GM21423 (cell line): ENCODE results near the gene TJP3.

Experiments
- ATAC-seq: cut with Tn5 transposase; IDR thresholded peaks from one replicate; pipeline ENCODE4 v1.9.1; 2021; ENCODE audit warnings: mild to moderate bottlenecking, moderate library complexity; ENCODE audit not compliant: unreplicated experiment

The TJP3 gene

GRCh38 chr19:3710265-3710812 is 2.2 kb downstream of the TJP3 start:
- no peak for ATAC-seq

GRCh38 chr19:3712663-3713611 is 4.8 kb downstream of the TJP3 start:
- no peak for ATAC-seq

- ATAC-seq, result no peak
These were observed 8.0 kb downstream of the TJP3 start for GRCh38 chr19:3716147-3716668.

- no peak for ATAC-seq
These were observed 11.7 kb downstream of the TJP3 start for GRCh38 chr19:3719868-3720267.

GRCh38 chr19:3720349-3720917 is 12.2 kb downstream of the TJP3 start:
- ATAC-seq, result no peak

GRCh38 chr19:3721131-3721886 is 13.1 kb downstream of the TJP3 start:
- ATAC-seq, result no peak

- no peak for ATAC-seq
These were observed 13.8 kb downstream of the TJP3 start for GRCh38 chr19:3721887-3722442.

GRCh38 chr19:3722443-3723109 is 14.4 kb downstream of the TJP3 start:
- no peak for ATAC-seq

- ATAC-seq, result no peak
These were observed 14.9 kb downstream of the TJP3 start for GRCh38 chr19:3723110-3723488.

GRCh38 chr19:3723883-3724282 is 15.7 kb downstream of the TJP3 start:
- no peak for ATAC-seq

- ATAC-seq, result no peak
These were observed 16.9 kb downstream of the TJP3 start for GRCh38 chr19:3725121-3725520.

- ATAC-seq, result no peak
These were observed 17.6 kb downstream of the TJP3 start for GRCh38 chr19:3725640-3726310.

- ATAC-seq, result no peak
These were observed 22.3 kb downstream of the TJP3 start for GRCh38 chr19:3730457-3730958.

GRCh38 chr19:3732108-3732507 is 23.9 kb downstream of the TJP3 start:
- no peak for ATAC-seq

GRCh38 chr19:3733549-3734309 is 25.5 kb downstream of the TJP3 start:
- no peak for ATAC-seq

GRCh38 chr19:3734310-3734600 is 26.1 kb downstream of the TJP3 start:
- no peak for ATAC-seq

GRCh38 chr19:3736106-3736724 is 28.0 kb downstream of the TJP3 start:
- ATAC-seq, result no peak

GRCh38 chr19:3737487-3738205 is 29.5 kb downstream of the TJP3 start:
- ATAC-seq, result no peak
